AG04449 (cell line): Measurements from ENCODE around the gene PABPN1.

Experiments used
- CTCF ChIA-PET: fragments of 350-600 bp; formaldehyde crosslinking; extraction: SDS; loops from one replicate; lab custom pipeline; 2021; ENCODE audit warnings: antibody characterized with exemption; lab: Yijun Ruan, JAX
- POLR2A ChIA-PET: fragments of 400-600, 350-600 bp; formaldehyde crosslinking; extraction: SDS; loops from one replicate; lab custom pipeline; 2020; ENCODE audit warnings: antibody characterized with exemption, inconsistent platforms; lab: Yijun Ruan, JAX
- DNase-seq: peaks from one replicate; pipeline ENCODE4 v3.0.0-alpha.2; 2010; ENCODE audit warnings: low read depth, low spot score
- H3K4me3 ChIP-seq: 2 replicates; pipeline ENCODE4 v1.5.1; 2011; ENCODE audit warnings: low read depth, mild to moderate bottlenecking, control low read depth, low read length
- CTCF ChIP-seq: IDR thresholded peaks from one replicate; pipeline ENCODE4 v1.5.1; 2011; ENCODE audit warnings: mild to moderate bottlenecking, moderate library complexity, low read length, control low read depth, inconsistent platforms; ENCODE audit not compliant: insufficient read depth; ENCODE audit errors: missing control alignments

Gene PABPN1

GRCh38 chr14:23301288-23301968 lies 19.8 kb upstream of the PABPN1 start:
- DNase-seq = peak; percentile 78
- ChIA-PET POLR2A (interaction anchor here (1.0 to 2.7 kb wide), 3 partner anchors 13 to 20 kb away, joined by 3 to 34 read pairs (median 9); partner anchors contain the start of genes HOMEZ and PABPN1), CTCF (interaction anchor here (0.7 to 20.5 kb wide), 17 partner anchors 10 to 233 kb away, joined by 3 to 300 read pairs (median 8); partner anchors contain the start of genes HOMEZ and PABPN1)
- H3K4me3 ChIP-seq = peak overlapping the region; percentile 74
- TF ChIP-seq CTCF = peak; percentile 81

- peak overlapping the region; percentile 68 for H3K4me3 ChIP-seq
- POLR2A ChIA-PET = interaction anchor here (1.0 to 2.7 kb wide), 3 partner anchors 13 to 19 kb away, joined by 3 to 34 read pairs (median 9); partner anchors contain the start of genes HOMEZ and PABPN1
- CTCF ChIA-PET = interaction anchor here (0.8 to 20.5 kb wide), 14 partner anchors 10 to 181 kb away, joined by 3 to 300 read pairs (median 8); partner anchors contain the start of gene HOMEZ
Observed at GRCh38 chr14:23301969-23302289, 19.3 kb upstream of the PABPN1 start.

GRCh38 chr14:23302290-23303225 lies 18.7 kb upstream of the PABPN1 start, which contains the start of gene PPP1R3E:
Gene PPP1R3E (minus strand): TSS chr14:23302859. CDS start chr14:23302576, 283 bp downstream.
- ChIA-PET POLR2A (interaction anchor here (2.3 to 2.7 kb wide), 2 partner anchors 17 to 19 kb away, joined by 9 to 34 read pairs; partner anchors contain the start of genes HOMEZ and PABPN1), CTCF (interaction anchor here (0.8 to 20.5 kb wide), 10 partner anchors 9 to 226 kb away, joined by 3 to 300 read pairs (median 6); partner anchors contain the start of gene HOMEZ)
- peak within 1 kb of the TSS; percentile 68 for H3K4me3 ChIP-seq
- no peak for DNase-seq
- TF ChIP-seq CTCF = no peak

More at GRCh38 chr14:23301969-23302289, 19.3 kb upstream of the PABPN1 start:
- DNase-seq = no peak
- TF ChIP-seq CTCF = no peak

- H3K4me3 ChIP-seq = peak within 1 kb of the TSS; percentile 91
- ChIA-PET CTCF (interaction anchor here (0.7 to 20.5 kb wide), 9 partner anchors 11 to 119 kb away, joined by 3 to 300 read pairs (median 3); partner anchors contain the start of genes HOMEZ and PABPN1), POLR2A (interaction anchor here (1.3 to 3.9 kb wide), 4 partner anchors 9 to 21 kb away, joined by 3 to 30 read pairs (median 4); partner anchors contain the start of genes HOMEZ and PABPN1)
- no peak for DNase-seq
- no peak for TF ChIP-seq CTCF
Observed at GRCh38 chr14:23306412-23307145, 14.7 kb upstream of the PABPN1 start, which contains the start of gene BCL2L2. Gene BCL2L2 (plus strand): TSS chr14:23306833. CDS start chr14:23307768, 935 bp downstream.

- POLR2A ChIA-PET = interaction anchor here (1.3 to 3.9 kb wide), 4 partner anchors 8 to 21 kb away, joined by 3 to 30 read pairs (median 4); partner anchors contain the start of genes HOMEZ and PABPN1
- CTCF ChIA-PET = interaction anchor here (0.7 to 20.5 kb wide), 6 partner anchors 10 to 73 kb away, joined by 3 to 300 read pairs (median 4); partner anchors contain the start of genes HOMEZ and PABPN1
- no peak for TF ChIP-seq CTCF
- DNase-seq = no peak
- peak overlapping the region; percentile 91 for H3K4me3 ChIP-seq
Observed at GRCh38 chr14:23307146-23307530, 14.1 kb upstream of the PABPN1 start.
